ENCODE results near the gene TREM1. TPM values are rescaled to one million over a fixed set of nuclear protein-coding genes. Genes with fewer than 3 reads are reported as not detected.

Gene TREM1
- total RNA-seq, 3 donors from 2014 or later = 0.98 to 2.8 (median 1.3) TPM

DNA sequence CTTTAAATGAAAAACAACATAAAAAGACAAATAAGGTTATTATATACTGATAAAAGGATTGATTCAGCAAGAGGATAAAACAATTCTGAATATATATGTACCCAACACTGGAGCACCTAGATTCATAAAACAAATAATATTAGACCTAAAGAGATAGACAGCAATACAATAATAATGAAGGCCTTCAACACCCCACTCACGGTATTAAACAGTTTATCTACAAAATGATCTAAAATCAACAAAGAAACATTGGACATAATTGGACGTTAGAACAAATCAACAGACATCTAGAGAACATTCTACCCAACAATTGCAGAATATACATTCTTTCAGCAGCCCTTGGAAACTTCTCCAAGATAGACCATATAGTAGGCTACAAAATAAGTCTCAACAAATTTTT is 24.1 kb downstream of the TREM1 start:
- DNase-seq (ENCODE audit: low spot score in 2 of 2) = no peak
- H3K36me3 ChIP-seq = no peaks in the 10 kb centered on the region
- TF ChIP-seq, protein P1, sequence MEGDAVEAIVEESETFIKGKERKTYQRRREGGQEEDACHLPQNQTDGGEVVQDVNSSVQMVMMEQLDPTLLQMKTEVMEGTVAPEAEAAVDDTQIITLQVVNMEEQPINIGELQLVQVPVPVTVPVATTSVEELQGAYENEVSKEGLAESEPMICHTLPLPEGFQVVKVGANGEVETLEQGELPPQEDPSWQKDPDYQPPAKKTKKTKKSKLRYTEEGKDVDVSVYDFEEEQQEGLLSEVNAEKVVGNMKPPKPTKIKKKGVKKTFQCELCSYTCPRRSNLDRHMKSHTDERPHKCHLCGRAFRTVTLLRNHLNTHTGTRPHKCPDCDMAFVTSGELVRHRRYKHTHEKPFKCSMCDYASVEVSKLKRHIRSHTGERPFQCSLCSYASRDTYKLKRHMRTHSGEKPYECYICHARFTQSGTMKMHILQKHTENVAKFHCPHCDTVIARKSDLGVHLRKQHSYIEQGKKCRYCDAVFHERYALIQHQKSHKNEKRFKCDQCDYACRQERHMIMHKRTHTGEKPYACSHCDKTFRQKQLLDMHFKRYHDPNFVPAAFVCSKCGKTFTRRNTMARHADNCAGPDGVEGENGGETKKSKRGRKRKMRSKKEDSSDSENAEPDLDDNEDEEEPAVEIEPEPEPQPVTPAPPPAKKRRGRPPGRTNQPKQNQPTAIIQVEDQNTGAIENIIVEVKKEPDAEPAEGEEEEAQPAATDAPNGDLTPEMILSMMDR (IDR thresholded peaks at IDR 0.05) = no peak
- TF ChIP-seq POLR2A (IDR thresholded peaks at IDR 0.05) (no peak), POLR2AphosphoS5 (IDR thresholded peaks at IDR 0.05) (no peak)
- no peak overlapping the region for H3K27ac ChIP-seq
- H3K4me3 ChIP-seq = no peak overlapping the region
- no peaks in the 10 kb centered on the region for H3K4me1 ChIP-seq
- H3K27me3 ChIP-seq = no peaks in the 10 kb centered on the region
- intact Hi-C loops (cut with DNase I; ENCODE audit: low total_unique reads) = no loop called here
- H3K9me3 ChIP-seq = peaks cover 0 to 22% of the 10 kb centered on the region in 2 donors

DNA sequence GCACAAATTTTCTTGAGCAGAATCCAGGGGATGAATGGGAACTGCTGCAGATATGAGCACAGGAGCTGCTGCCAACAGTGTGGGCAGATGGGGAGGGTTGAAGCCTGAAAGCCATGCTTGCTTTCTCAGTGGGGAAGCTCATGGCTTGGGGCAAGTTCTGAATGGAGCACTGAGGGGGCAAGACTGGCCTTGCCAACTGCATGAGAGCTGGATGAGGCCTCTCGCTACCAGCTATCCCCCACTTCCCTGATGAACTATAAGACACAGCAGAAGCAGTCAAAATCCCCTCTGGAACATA is 28.3 kb downstream of the TREM1 start:
- no peak overlapping the region for H3K4me3 ChIP-seq
- DNase-seq (ENCODE audit: low spot score in 2 of 2) = no peak
- intact Hi-C loops (cut with DNase I; ENCODE audit: low total_unique reads) = no loop called here
- H3K9me3 ChIP-seq = peaks cover 0 to 15% of the 10 kb centered on the region in 2 donors
- H3K36me3 ChIP-seq = no peaks in the 10 kb centered on the region
- TF ChIP-seq POLR2A (IDR thresholded peaks at IDR 0.05) (no peak), POLR2AphosphoS5 (IDR thresholded peaks at IDR 0.05) (no peak)
- TF ChIP-seq, protein P1 (IDR thresholded peaks at IDR 0.05) = no peak
- no peaks in the 10 kb centered on the region for H3K4me1 ChIP-seq
- no peak overlapping the region for H3K27ac ChIP-seq
- H3K27me3 ChIP-seq = no peaks in the 10 kb centered on the region

DNA sequence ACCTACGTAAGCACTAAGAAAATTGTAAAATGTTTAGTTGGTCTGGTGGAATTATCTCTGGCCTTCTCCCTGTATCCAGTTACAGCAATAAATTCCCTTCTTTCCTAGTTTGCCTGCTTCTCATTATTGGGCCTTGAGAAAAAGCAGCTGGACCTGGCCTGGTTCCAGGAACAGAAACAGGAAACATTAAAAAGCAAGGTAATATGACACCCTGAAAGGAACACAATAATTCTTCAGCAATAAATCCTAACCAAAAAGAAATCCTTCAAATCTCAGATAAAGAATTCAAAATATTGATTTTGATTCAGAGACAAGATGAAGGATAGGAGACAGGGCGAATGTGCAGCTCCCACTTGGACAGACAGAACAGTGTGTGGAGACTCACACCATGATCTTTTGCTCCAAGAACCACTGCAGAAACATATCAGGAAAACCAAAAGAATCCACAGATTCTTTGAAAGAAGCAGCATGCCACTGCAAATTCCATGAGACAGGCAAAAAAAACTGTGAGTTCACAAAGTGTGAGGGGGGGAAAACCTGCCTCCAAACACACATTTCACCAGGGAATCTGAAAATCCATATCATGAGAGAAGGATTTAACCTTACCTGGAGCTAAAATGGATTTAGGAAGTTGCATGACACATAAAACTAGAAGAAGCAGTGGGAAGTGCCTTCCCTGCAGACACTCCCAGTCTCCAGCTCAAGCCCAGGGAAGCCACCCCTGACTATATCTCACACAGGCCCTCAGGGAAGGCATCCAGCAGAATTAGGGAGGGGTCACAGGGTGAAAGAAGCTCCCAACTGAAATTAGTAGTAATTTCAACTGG is 28.9 kb downstream of the TREM1 start:
- Histone ChIP-seq H3K9me3 (peaks cover 0 to 11% of the 10 kb centered on the region in 2 donors), H3K36me3 (no peaks in the 10 kb centered on the region), H3K27me3 (no peaks in the 10 kb centered on the region), H3K4me1 (no peaks in the 10 kb centered on the region), H3K27ac (no peak overlapping the region), H3K4me3 (no peak overlapping the region)
- intact Hi-C loops (cut with DNase I; ENCODE audit: low total_unique reads) = no loop called here
- TF ChIP-seq POLR2AphosphoS5 (IDR thresholded peaks at IDR 0.05) (no peak), POLR2A (IDR thresholded peaks at IDR 0.05) (no peak)
- TF ChIP-seq, protein P1 (IDR thresholded peaks at IDR 0.05) = no peak
- DNase-seq (ENCODE audit: low spot score in 2 of 2) = no peak

DNA sequence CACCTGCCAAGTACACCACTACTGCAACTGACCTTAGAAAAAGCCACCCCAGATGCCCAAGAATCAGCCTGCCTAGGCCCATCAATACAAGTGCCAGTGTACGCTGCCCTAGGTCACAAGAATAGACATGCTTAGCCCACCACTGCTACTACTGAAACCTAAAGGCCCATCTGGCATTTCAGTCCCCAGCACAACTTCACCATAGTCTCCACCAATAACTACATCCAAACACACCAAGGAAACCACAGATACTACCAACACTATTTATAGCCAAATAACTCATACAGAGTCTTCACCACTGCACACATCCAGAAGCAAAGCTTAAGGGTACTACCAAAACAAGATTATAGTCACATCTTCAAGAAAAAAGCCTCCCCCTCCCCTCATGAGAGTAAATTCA is 30.1 kb downstream of the TREM1 start:
- Histone ChIP-seq H3K27ac (no peak overlapping the region), H3K36me3 (no peaks in the 10 kb centered on the region), H3K9me3 (no peaks in the 10 kb centered on the region), H3K27me3 (no peaks in the 10 kb centered on the region), H3K4me1 (no peaks in the 10 kb centered on the region), H3K4me3 (no peak overlapping the region)
- intact Hi-C loops (cut with DNase I; ENCODE audit: low total_unique reads) = no loop called here
- TF ChIP-seq POLR2AphosphoS5 (IDR thresholded peaks at IDR 0.05) = no peak
- TF ChIP-seq POLR2A (IDR thresholded peaks at IDR 0.05) = no peak
- TF ChIP-seq, protein P1 (IDR thresholded peaks at IDR 0.05) = no peak
- no peak for DNase-seq (ENCODE audit: low spot score in 2 of 2)

DNA sequence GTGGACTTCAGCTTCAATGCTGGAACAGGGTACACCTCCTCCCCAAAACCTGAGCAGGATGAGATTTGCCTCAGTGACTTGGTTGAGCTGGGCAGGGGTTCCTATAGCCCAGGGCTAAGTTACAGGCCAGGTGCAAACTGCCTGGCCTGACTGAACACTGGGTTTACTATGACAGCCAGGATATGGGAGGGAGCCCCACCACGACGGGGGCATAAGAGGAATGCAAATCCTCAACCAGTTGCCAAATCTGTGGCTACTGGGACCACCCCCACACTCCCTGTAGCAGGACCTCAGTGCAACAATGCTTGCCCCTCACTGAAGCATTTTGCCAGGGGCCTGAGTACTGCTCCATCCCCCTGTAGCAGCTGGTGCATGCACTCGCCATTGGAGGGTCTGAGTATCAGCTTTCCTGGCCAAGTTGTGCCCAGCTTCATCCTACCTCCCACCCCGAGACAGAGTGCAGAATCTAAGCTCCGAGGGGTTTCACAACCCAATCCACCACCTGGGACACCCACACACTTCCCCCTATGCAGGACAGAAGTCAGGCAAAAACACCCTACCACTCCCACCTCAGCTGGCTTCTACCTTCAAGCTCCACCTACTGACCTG is 30.7 kb downstream of the TREM1 start:
- Histone ChIP-seq H3K4me3 (no peak overlapping the region), H3K27me3 (no peaks in the 10 kb centered on the region), H3K27ac (no peak overlapping the region), H3K36me3 (no peaks in the 10 kb centered on the region), H3K4me1 (no peaks in the 10 kb centered on the region), H3K9me3 (no peaks in the 10 kb centered on the region)
- TF ChIP-seq, protein P1 (IDR thresholded peaks at IDR 0.05) = no peak
- TF ChIP-seq POLR2AphosphoS5 (IDR thresholded peaks at IDR 0.05) (no peak), POLR2A (IDR thresholded peaks at IDR 0.05) (no peak)
- no peak for DNase-seq (ENCODE audit: low spot score in 2 of 2)
- intact Hi-C loops (cut with DNase I; ENCODE audit: low total_unique reads) = no loop called here

Measured in breast epithelium (tissue), 4 donors.